Measurements from ENCODE around the gene CASP5.

DNA sequence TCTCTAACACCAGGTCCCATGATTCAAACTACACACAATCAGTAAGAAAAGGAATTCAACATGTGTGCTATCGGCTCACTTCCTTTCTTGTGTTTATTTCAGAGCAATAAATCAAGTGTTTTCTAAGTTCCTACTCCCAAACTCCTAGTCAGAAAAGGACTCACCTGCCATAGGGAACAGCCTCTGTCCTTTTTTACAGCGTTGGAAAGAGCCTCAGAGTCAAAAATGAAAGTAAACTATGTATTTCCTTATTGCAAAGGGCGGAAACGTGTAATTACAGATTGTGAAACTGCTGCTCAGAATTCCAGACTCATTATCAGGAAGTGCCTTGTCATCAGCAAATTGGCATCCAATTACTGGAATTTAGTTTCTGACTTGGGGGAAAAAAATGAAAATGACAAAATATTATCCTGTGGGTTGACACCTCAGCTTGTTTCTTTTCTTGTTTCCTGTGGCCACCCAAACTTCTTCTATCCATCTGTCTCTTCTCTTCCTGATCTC is 54.6 kb downstream of the CASP5 start, which contains the start of gene CASP4:
- TF ChIP-seq GATA3 (IDR thresholded peaks at IDR 0.05; ENCODE audit: low read depth, low read length) (no peak), GATA2 (IDR thresholded peaks at IDR 0.05; ENCODE audit: low read depth, low read length) (no peak)

Measured in SH-SY5Y (cell line).